SK-N-SH (cell line): Measurements from ENCODE around the gene RIMS1. TPM values are rescaled to one million over a fixed set of nuclear protein-coding genes. Genes with fewer than 3 reads are reported as not detected.

Experiments used
- CTCF ChIA-PET: fragments of 300-600, 350-600 bp; formaldehyde crosslinking; extraction: SDS; loops from one replicate; lab custom pipeline; 2021; lab: Yijun Ruan, JAX
- POLR2A ChIA-PET: fragments of 350-600 bp; sonication (Branson Sonifier 250); formaldehyde crosslinking; extraction: SDS; loops from one replicate; lab custom pipeline; 2020; ENCODE audit warnings: antibody characterized with exemption, inconsistent platforms; lab: Yijun Ruan, JAX
- DNase-seq: peaks from one replicate; pipeline ENCODE4 v3.0.0; 2012
- H2AFZ ChIP-seq: fragments of 200-600 bp; sonication (generic); 2 replicates; pipeline ENCODE4 v1.8.1; 2016; ENCODE audit warnings: antibody characterized with exemption, mild to moderate bottlenecking, low read depth
- H3F3A ChIP-seq: fragments of 200-600 bp; sonication (generic); replicated peaks from 2 replicates; pipeline ENCODE3; 2016; ENCODE audit warnings: antibody characterized with exemption, mild to moderate bottlenecking; ENCODE audit not compliant: insufficient read depth
- H3K27ac ChIP-seq, 2 experiments: fragments of 200-500 bp in 1 of 2; fragments of 200-600 bp in 1 of 2; sonication (Bioruptor generic) in 1 of 2; sonication (generic), shearing (Covaris generic) in 1 of 2; 2 replicates each; pipeline versions ENCODE4 v1.5.1 to v1.6.1; 2014 to 2016; ENCODE audit warnings: low read depth in 2 of 2, inconsistent platforms in 1 of 2, low read length in 1 of 2, mild to moderate bottlenecking in 1 of 2, mixed read lengths in 1 of 2
- H3K27me3 ChIP-seq: fragments of 200-600 bp; sonication (generic), shearing (Covaris generic); 2 replicates; pipeline ENCODE4 v1.6.1; 2016; ENCODE audit warnings: mixed run types; ENCODE audit not compliant: insufficient read depth
- H3K36me3 ChIP-seq, 2 experiments: fragments of 200-500 bp in 1 of 2; fragments of 200-600 bp in 1 of 2; sonication (Bioruptor generic) in 1 of 2; sonication (generic) in 1 of 2; replicated peaks in 1 of 2; 2 replicates each; pipeline versions ENCODE3 to v1.5.1; 2014 to 2016; ENCODE audit warnings: low read length in 1 of 2, mild to moderate bottlenecking in 1 of 2; ENCODE audit not compliant: insufficient read depth in 2 of 2, control insufficient read depth in 1 of 2
- H3K4me1 ChIP-seq, 2 experiments: fragments of 200-500 bp in 1 of 2; fragments of 200-600 bp in 1 of 2; sonication (Bioruptor generic) in 1 of 2; sonication (generic), shearing (Covaris generic) in 1 of 2; 2 replicates each; pipeline versions ENCODE4 v1.5.1 to v1.6.1; 2014 to 2016; ENCODE audit warnings: low read depth in 1 of 2, low read length in 1 of 2, mixed run types in 1 of 2; ENCODE audit not compliant: insufficient read depth in 2 of 2, control insufficient read depth in 1 of 2
- H3K4me2 ChIP-seq: fragments of 200-600 bp; sonication (generic), shearing (Covaris generic); 2 replicates; pipeline ENCODE4 v1.6.1; 2017; ENCODE audit warnings: mixed run types
- H3K4me3 ChIP-seq, 2 experiments: fragments of 200-500 bp in 1 of 2; fragments of 200-600 bp in 1 of 2; sonication (Bioruptor generic) in 1 of 2; sonication (generic), shearing (Covaris generic) in 1 of 2; 2 replicates each; pipeline versions ENCODE4 v1.5.1 to v1.8.1; 2014 to 2016; ENCODE audit warnings: low read depth in 2 of 2, inconsistent platforms in 1 of 2, low read length in 1 of 2, mild to moderate bottlenecking in 1 of 2, mixed read lengths in 1 of 2, moderate library complexity in 1 of 2
- H3K79me2 ChIP-seq: fragments of 200-600 bp; sonication (generic); 2 replicates; pipeline ENCODE4 v1.8.1; 2017; ENCODE audit warnings: mild to moderate bottlenecking; ENCODE audit not compliant: insufficient read depth
- H3K9ac ChIP-seq: fragments of 200-600 bp; sonication (generic); 2 replicates; pipeline ENCODE4 v1.6.1; 2017; ENCODE audit warnings: mixed run types
- H3K9me2 ChIP-seq: fragments of 200-600 bp; sonication (generic); 2 replicates; pipeline ENCODE4 v1.6.1; 2017; ENCODE audit warnings: mixed run types
- H3K9me3 ChIP-seq: fragments of 200-600 bp; sonication (generic); 2 replicates; pipeline ENCODE4 v1.6.1; 2017; ENCODE audit warnings: mixed run types, mild to moderate bottlenecking, moderate library complexity
- H4K20me1 ChIP-seq: fragments of 200-600 bp; sonication (generic); 2 replicates; pipeline ENCODE4 v1.6.1; 2017; ENCODE audit warnings: mild to moderate bottlenecking, mixed run types; ENCODE audit not compliant: insufficient read depth
- CHD2 ChIP-seq: fragments of 150-350 bp; IDR thresholded peaks from 2 replicates; pipeline ENCODE4 v1.6.1; 2018; ENCODE audit warnings: low read length; ENCODE audit not compliant: partially characterized antibody
- ELF1 ChIP-seq: IDR thresholded peaks from 2 replicates; pipeline ENCODE4 v1.4.0; 2012
- EP300 ChIP-seq, 2 experiments: IDR thresholded peaks; 2 replicates each; pipeline versions ENCODE4 v1.4.0 to v1.6.1; 2012; ENCODE audit warnings: borderline replicate concordance in 1 of 2, low read depth in 1 of 2, low read length in 1 of 2
- EZH2phosphoT487 ChIP-seq: fragments of 200-600 bp; sonication (generic); IDR thresholded peaks from 2 replicates; pipeline ENCODE4 v1.6.1; 2017; ENCODE audit warnings: low read depth, mixed run types, mild to moderate bottlenecking, antibody characterized with exemption, moderate library complexity, borderline replicate concordance
- FOSL2 ChIP-seq: IDR thresholded peaks from 2 replicates; pipeline ENCODE4 v1.4.0; 2012; ENCODE audit warnings: low read depth, mild to moderate bottlenecking, moderate library complexity, borderline replicate concordance
- FOXJ3 ChIP-seq: sonication (generic); formaldehyde crosslinking; IDR thresholded peaks from 2 replicates; pipeline ENCODE4 v1.5.1; 2020; ENCODE audit warnings: mild to moderate bottlenecking, missing genetic modification reagents
- GATA2 ChIP-seq: sonication (generic); formaldehyde crosslinking; IDR thresholded peaks from 2 replicates; pipeline ENCODE4 v1.5.0; 2020; ENCODE audit warnings: mild to moderate bottlenecking, missing genetic modification reagents
- JUND ChIP-seq: IDR thresholded peaks from 2 replicates; pipeline ENCODE4 v1.4.0; 2012
- MXI1 ChIP-seq: IDR thresholded peaks from 2 replicates; pipeline ENCODE4 v1.6.1; 2012; ENCODE audit warnings: mild to moderate bottlenecking, low read depth, low read length, improper control_type of control experiment
- POLR2AphosphoS5 ChIP-seq: IDR thresholded peaks from 2 replicates; pipeline ENCODE4 v1.6.1; 2012; ENCODE audit warnings: low read depth, low read length
- RAD21 ChIP-seq: IDR thresholded peaks from 2 replicates; pipeline ENCODE4 v1.6.1; 2012; ENCODE audit warnings: mild to moderate bottlenecking, low read length
- SIN3A ChIP-seq: IDR thresholded peaks from 2 replicates; pipeline ENCODE4 v1.6.1; 2012; ENCODE audit warnings: low read depth, mild to moderate bottlenecking, low read length, moderate library complexity, borderline replicate concordance
- SMC3 ChIP-seq: IDR thresholded peaks from 2 replicates; pipeline ENCODE4 v1.6.1; 2012; ENCODE audit warnings: low read depth, low read length, improper control_type of control experiment
- TAF1 ChIP-seq: IDR thresholded peaks from 2 replicates; pipeline ENCODE4 v1.6.1; 2012; ENCODE audit warnings: low read depth, mild to moderate bottlenecking, low read length, moderate library complexity, borderline replicate concordance
- TEAD4 ChIP-seq: IDR thresholded peaks from 2 replicates; pipeline ENCODE4 v1.4.0; 2012; ENCODE audit warnings: mild to moderate bottlenecking, borderline replicate concordance; ENCODE audit not compliant: insufficient read depth
- YY1 ChIP-seq: IDR thresholded peaks from 2 replicates; pipeline ENCODE4 v1.4.0; 2012; ENCODE audit warnings: low read depth, mild to moderate bottlenecking
- polyA plus RNA-seq, 3 experiments: library from polyadenylated mRNA; depleted of rRNA; stranded (reverse); fragments of >200 nt; gene quantifications; 2 replicates each; pipeline ENCODE4 v1.2.3, GENCODE V29; 2012
- TF ChIP-seq, protein P1 (sequence below): IDR thresholded peaks from 2 replicates; pipeline ENCODE4 v1.4.0; 2012; ENCODE audit warnings: low read depth, borderline replicate concordance
- TF ChIP-seq, protein P2 (sequence below): fragments of 150-350 bp; IDR thresholded peaks from 2 replicates; pipeline ENCODE4 v1.6.1; 2017; ENCODE audit warnings: antibody characterized with exemption, low read length, low read depth, borderline replicate concordance
- TF ChIP-seq, protein P3 (sequence below): IDR thresholded peaks from 2 replicates; pipeline ENCODE4 v1.6.1; 2012; ENCODE audit warnings: mild to moderate bottlenecking, low read depth, low read length, moderate library complexity

RIMS1 gene
- polyA plus RNA-seq, 1 of the 3 experiments (the other 2 are of a cell fraction), result 0.20 TPM

DNA sequence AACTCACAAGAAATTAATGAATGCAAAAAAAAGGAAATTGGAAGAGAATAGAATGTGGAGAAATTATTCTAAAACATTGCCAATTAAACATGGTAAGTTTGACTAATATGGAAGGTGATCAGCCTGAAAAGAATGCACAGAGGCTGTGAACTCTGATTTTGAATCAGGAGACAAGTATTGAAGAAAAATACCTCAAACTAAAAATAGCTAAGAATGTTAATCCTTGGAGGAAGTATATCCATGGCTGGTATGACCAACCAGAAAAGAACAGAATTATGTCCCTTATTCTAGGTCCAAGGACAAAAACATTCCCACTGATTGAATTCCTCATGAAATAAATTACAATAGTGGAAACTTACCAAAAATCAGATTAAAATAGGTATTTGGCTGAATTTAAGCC lies 7.3 kb upstream of the RIMS1 start:
- Histone ChIP-seq H3K9me3 (no peaks in the 10 kb centered on the region), H3F3A (no peaks in the 10 kb centered on the region), H3K4me2 (no peak overlapping the region), H4K20me1 (no peaks in the 10 kb centered on the region), H2AFZ (no peak overlapping the region), H3K27me3 (no peaks in the 10 kb centered on the region), H3K4me1 (no peaks in the 10 kb centered on the region), H3K79me2 (no peaks in the 10 kb centered on the region), H3K9me2 (no peaks in the 10 kb centered on the region), H3K9ac (no peak overlapping the region), H3K4me3 (no peak overlapping the region), H3K36me3 (no peaks in the 10 kb centered on the region), H3K27ac (no peak overlapping the region; a peak in 1 of 4 replicates)
- TF ChIP-seq JUND (no peak), SMC3 (no peak), MXI1 (no peak), ELF1 (no peak), POLR2AphosphoS5 (no peak), CHD2 (no peak), SIN3A (no peak), TAF1 (no peak), YY1 (no peak), GATA2 (CRISPR knock-in tag) (no peak), RAD21 (no peak), FOXJ3 (CRISPR knock-in tag) (no peak), EZH2phosphoT487 (no peak), TEAD4 (no peak), EP300 (IDR thresholded peaks at IDR 0.05; ENCODE audit: borderline replicate concordance in 1 of 2, low read depth in 1 of 2, low read length in 1 of 2) (no peak), FOSL2 (no peak)
- TF ChIP-seq, protein P1, sequence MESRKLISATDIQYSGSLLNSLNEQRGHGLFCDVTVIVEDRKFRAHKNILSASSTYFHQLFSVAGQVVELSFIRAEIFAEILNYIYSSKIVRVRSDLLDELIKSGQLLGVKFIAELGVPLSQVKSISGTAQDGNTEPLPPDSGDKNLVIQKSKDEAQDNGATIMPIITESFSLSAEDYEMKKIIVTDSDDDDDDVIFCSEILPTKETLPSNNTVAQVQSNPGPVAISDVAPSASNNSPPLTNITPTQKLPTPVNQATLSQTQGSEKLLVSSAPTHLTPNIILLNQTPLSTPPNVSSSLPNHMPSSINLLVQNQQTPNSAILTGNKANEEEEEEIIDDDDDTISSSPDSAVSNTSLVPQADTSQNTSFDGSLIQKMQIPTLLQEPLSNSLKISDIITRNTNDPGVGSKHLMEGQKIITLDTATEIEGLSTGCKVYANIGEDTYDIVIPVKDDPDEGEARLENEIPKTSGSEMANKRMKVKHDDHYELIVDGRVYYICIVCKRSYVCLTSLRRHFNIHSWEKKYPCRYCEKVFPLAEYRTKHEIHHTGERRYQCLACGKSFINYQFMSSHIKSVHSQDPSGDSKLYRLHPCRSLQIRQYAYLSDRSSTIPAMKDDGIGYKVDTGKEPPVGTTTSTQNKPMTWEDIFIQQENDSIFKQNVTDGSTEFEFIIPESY, result no peak
- TF ChIP-seq, protein P2, sequence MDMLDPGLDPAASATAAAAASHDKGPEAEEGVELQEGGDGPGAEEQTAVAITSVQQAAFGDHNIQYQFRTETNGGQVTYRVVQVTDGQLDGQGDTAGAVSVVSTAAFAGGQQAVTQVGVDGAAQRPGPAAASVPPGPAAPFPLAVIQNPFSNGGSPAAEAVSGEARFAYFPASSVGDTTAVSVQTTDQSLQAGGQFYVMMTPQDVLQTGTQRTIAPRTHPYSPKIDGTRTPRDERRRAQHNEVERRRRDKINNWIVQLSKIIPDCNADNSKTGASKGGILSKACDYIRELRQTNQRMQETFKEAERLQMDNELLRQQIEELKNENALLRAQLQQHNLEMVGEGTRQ, result no peak
- TF ChIP-seq, protein P3, sequence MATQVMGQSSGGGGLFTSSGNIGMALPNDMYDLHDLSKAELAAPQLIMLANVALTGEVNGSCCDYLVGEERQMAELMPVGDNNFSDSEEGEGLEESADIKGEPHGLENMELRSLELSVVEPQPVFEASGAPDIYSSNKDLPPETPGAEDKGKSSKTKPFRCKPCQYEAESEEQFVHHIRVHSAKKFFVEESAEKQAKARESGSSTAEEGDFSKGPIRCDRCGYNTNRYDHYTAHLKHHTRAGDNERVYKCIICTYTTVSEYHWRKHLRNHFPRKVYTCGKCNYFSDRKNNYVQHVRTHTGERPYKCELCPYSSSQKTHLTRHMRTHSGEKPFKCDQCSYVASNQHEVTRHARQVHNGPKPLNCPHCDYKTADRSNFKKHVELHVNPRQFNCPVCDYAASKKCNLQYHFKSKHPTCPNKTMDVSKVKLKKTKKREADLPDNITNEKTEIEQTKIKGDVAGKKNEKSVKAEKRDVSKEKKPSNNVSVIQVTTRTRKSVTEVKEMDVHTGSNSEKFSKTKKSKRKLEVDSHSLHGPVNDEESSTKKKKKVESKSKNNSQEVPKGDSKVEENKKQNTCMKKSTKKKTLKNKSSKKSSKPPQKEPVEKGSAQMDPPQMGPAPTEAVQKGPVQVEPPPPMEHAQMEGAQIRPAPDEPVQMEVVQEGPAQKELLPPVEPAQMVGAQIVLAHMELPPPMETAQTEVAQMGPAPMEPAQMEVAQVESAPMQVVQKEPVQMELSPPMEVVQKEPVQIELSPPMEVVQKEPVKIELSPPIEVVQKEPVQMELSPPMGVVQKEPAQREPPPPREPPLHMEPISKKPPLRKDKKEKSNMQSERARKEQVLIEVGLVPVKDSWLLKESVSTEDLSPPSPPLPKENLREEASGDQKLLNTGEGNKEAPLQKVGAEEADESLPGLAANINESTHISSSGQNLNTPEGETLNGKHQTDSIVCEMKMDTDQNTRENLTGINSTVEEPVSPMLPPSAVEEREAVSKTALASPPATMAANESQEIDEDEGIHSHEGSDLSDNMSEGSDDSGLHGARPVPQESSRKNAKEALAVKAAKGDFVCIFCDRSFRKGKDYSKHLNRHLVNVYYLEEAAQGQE, result no peak
- POLR2A ChIA-PET, result no interaction called here
- DNase-seq, result no peak
- CTCF ChIA-PET, result no interaction called here
